B cell (primary cell): Measurements from ENCODE around the gene DUT. TPM values are rescaled to one million over a fixed set of nuclear protein-coding genes. Genes with fewer than 3 reads are reported as not detected.
"Not testable (repeated sequence)": the region's sequence is repeated elsewhere in the genome, so short reads cannot be mapped to it uniquely, and the experiment has no call there.

Source experiments
- ATAC-seq: fragments of 200-7000 bp; cut with Tn5 transposase; one replicate; pipeline ENCODE4 v1.10.0; 2021; ENCODE audit warnings: low read depth, mild to moderate bottlenecking, moderate number of reproducible peaks, moderate library complexity
- CTCF ChIA-PET: fragments of 350-600 bp; sonication (Branson Sonifier 250); formaldehyde crosslinking; loops from one replicate; lab custom pipeline; 2021; ENCODE audit warnings: antibody characterized with exemption, inconsistent platforms; lab: Charles Lee
- POLR2A ChIA-PET: fragments of 350-600 bp; sonication (Branson Sonifier 250); formaldehyde crosslinking; loops from one replicate; lab custom pipeline; 2021; ENCODE audit warnings: antibody characterized with exemption; lab: Charles Lee
- DNase-seq: peaks from one replicate; pipeline ENCODE4 v3.0.0; 2013
- H2AFZ ChIP-seq: 2 replicates; pipeline ENCODE4 v1.6.1; 2012; ENCODE audit warnings: mild to moderate bottlenecking, low read depth, low read length; ENCODE audit not compliant: insufficient read depth, poor library complexity, severe bottlenecking
- H3K27ac ChIP-seq, 2 donors: 1 replicate in 1 of 2; 2 replicates in 1 of 2; pipeline ENCODE4 v1.5.1; 2012 to 2013; ENCODE audit warnings: low read length in 2 of 2, mild to moderate bottlenecking in 2 of 2, moderate library complexity in 1 of 2
- H3K27me3 ChIP-seq, 4 experiments: fragments of 200-600 bp in 1 of 4; sonication (generic) in 1 of 4; replicated peaks in 1 of 4; 1 replicate in 2 of 4; 2 replicates in 2 of 4; pipeline versions ENCODE4 v1.6.1 to v1.7.0; 2013 to 2016; ENCODE audit warnings: low read length in 3 of 4, mild to moderate bottlenecking in 2 of 4, mixed read lengths in 1 of 4, moderate library complexity in 1 of 4; ENCODE audit not compliant: insufficient read depth in 4 of 4, control insufficient read depth in 3 of 4; ENCODE audit errors: control extremely low read depth in 1 of 4
- H3K36me3 ChIP-seq, 2 experiments: replicated peaks in 1 of 2; 1 replicate in 1 of 2; 2 replicates in 1 of 2; pipeline versions ENCODE4 v1.6.1 to v1.7.1; 2013; ENCODE audit warnings: low read length in 1 of 2; ENCODE audit not compliant: insufficient read depth in 2 of 2, control insufficient read depth in 1 of 2; ENCODE audit errors: control extremely low read depth in 1 of 2, extremely low read depth in 1 of 2
- H3K4me1 ChIP-seq, 2 donors: fragments of 200-600 bp in 1 of 2; sonication (generic) in 1 of 2; 1 replicate in 1 of 2; 2 replicates in 1 of 2; pipeline versions ENCODE4 v1.5.1 to v1.6.1; 2013 to 2017; ENCODE audit warnings: low read length in 2 of 2; ENCODE audit not compliant: control insufficient read depth in 2 of 2, insufficient read depth in 2 of 2
- H3K4me2 ChIP-seq: replicated peaks from 2 replicates; pipeline ENCODE3; 2012; ENCODE audit warnings: mild to moderate bottlenecking, low read depth, low read length; ENCODE audit not compliant: poor library complexity, severe bottlenecking
- H3K4me3 ChIP-seq, 5 experiments: fragments of 200-600 bp in 1 of 5; sonication (generic) in 1 of 5; 1 replicate in 3 of 5; 2 replicates in 2 of 5; pipeline versions ENCODE4 v1.5.1 to v1.7.0; 2011 to 2016; ENCODE audit warnings: low read length in 4 of 5, mild to moderate bottlenecking in 4 of 5, low read depth in 2 of 5, control low read depth in 1 of 5, moderate library complexity in 1 of 5; ENCODE audit not compliant: insufficient read depth in 1 of 5; ENCODE audit errors: control extremely low read depth in 1 of 5, extremely low read depth in 1 of 5
- H3K79me2 ChIP-seq: fragments of 200-600 bp; sonication (generic); one replicate; pipeline ENCODE4 v1.6.0; 2016; ENCODE audit warnings: low read length; ENCODE audit not compliant: control insufficient read depth, insufficient read depth
- H3K9ac ChIP-seq: fragments of 200-600 bp; sonication (generic); 2 replicates; pipeline ENCODE4 v1.6.1; 2017; ENCODE audit warnings: mild to moderate bottlenecking, low read length, moderate library complexity
- H3K9me3 ChIP-seq, 3 donors: one replicate each; pipeline versions ENCODE4 v1.6.1 to v1.7.1; 2013; ENCODE audit warnings: low read length in 2 of 3; ENCODE audit not compliant: control insufficient read depth in 2 of 3, insufficient read depth in 1 of 3; ENCODE audit errors: control extremely low read depth in 1 of 3
- H4K20me1 ChIP-seq: 2 replicates; pipeline ENCODE4 v1.6.0; 2012; ENCODE audit warnings: mild to moderate bottlenecking, low read length; ENCODE audit not compliant: insufficient read depth, control insufficient read depth, poor library complexity, severe bottlenecking
- H3K27ac Mint-ChIP-seq: one replicate; pipeline ENCODE4 v1.8.0; 2021; ENCODE audit warnings: mixed read lengths
- H3K27me3 Mint-ChIP-seq: one replicate; pipeline ENCODE4 v1.8.0; 2021; ENCODE audit warnings: mixed read lengths
- H3K4me1 Mint-ChIP-seq: one replicate; pipeline ENCODE4 v1.8.0; 2021; ENCODE audit warnings: mixed read lengths
- H3K4me3 Mint-ChIP-seq: one replicate; pipeline ENCODE4 v1.8.0; 2021; ENCODE audit warnings: mixed read lengths
- H3K9me3 Mint-ChIP-seq: one replicate; pipeline ENCODE4 v1.8.0; 2022; ENCODE audit warnings: mixed read lengths; ENCODE audit not compliant: insufficient read depth
- EZH2 ChIP-seq: IDR thresholded peaks from 2 replicates; pipeline ENCODE4 v1.6.1; 2012; ENCODE audit warnings: borderline replicate concordance, low read depth, mild to moderate bottlenecking, moderate library complexity, low read length; ENCODE audit not compliant: insufficient read depth, poor library complexity, severe bottlenecking
- WGBS: methylation state at CpG from one replicate; pipeline ENCODE4 v1.1.5; 2013; ENCODE audit warnings: missing lambda C conversion rate; ENCODE audit not compliant: insufficient coverage; 5-methylcytosine and 5-hydroxymethylcytosine counted together
- intact Hi-C: fragments of 100-400 bp; cut with micrococcal nuclease; formaldehyde crosslinking; loops from one replicate; pipeline ENCODE4 v1.10.0; 2022
- polyA plus RNA-seq: library from polyadenylated mRNA; depleted of rRNA; stranded (reverse); fragments of >200 nt; gene quantifications from 2 replicates; pipeline ENCODE4 v1.2.3, GENCODE V29; 2012
- total RNA-seq, 2 donors: library from RNA; stranded (reverse); fragments of 120-200 nt in 1 of 2; gene quantifications; 1 replicate in 1 of 2; 2 replicates in 1 of 2; pipeline versions ENCODE4 v1.2.3 to v1.2.4, GENCODE V29; 2013 to 2022
- TF ChIP-seq, protein P1 (sequence below): fragments of 200-600 bp; IDR thresholded peaks from one replicate; pipeline ENCODE4 v1.8.0; 2022; ENCODE audit warnings: antibody characterized with exemption, mild to moderate bottlenecking

The DUT gene
- total and polyA plus RNA-seq, 2 donors (not counting 1 experiment from before 2014, with no cell fraction given): 59.5 to 84.7 TPM

DNA sequence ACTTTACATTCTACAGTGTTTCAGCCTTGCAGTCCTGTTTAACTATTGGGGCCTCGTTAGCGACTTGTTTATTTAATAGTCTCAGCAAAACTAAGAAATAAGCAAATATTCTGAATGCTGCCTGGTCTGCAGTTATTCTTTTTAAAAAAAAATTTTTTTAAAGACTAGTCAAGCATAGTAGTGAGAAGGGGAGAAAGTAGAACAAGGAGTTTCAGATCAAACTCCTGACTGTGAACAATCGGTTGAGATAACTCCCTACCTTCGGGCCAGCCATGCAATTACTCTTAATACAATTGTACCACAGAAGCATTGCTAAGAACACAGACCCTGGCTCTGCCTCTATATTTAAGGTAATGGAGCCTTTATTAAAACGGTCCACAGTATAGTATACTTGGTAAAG, 5.8 kb upstream of the DUT start:
- peaks cover 18% of the 10 kb centered on the region for H3K4me1 Mint-ChIP-seq
- no peak overlapping the region for H3K27ac ChIP-seq
- DNase-seq (no peak), ATAC-seq (no peak)
- H3K27ac Mint-ChIP-seq: no peak overlapping the region
- WGBS: no CpG with 5 or more reads among the region's 5 CpGs
- H3K9ac ChIP-seq: no peak overlapping the region
- no peak overlapping the region for H3K4me2 ChIP-seq
- H3K27me3 Mint-ChIP-seq: no peaks in the 10 kb centered on the region
- no peaks in the 10 kb centered on the region for H3K9me3 ChIP-seq
- ChIA-PET POLR2A (no interaction called here), CTCF (no interaction called here)
- no peaks in the 10 kb centered on the region for H4K20me1 ChIP-seq
- H2AFZ ChIP-seq: no peak overlapping the region
- H3K79me2 ChIP-seq: no peaks in the 10 kb centered on the region
- no peaks in the 10 kb centered on the region for H3K36me3 ChIP-seq
- no peak overlapping the region for H3K4me3 ChIP-seq
- no peak overlapping the region for H3K4me3 Mint-ChIP-seq
- intact Hi-C loops: no loop called here
- peaks cover 12 to 14% of the 10 kb centered on the region in 2 donors for H3K4me1 ChIP-seq
- no peak for TF ChIP-seq EZH2
- TF ChIP-seq, protein P1, sequence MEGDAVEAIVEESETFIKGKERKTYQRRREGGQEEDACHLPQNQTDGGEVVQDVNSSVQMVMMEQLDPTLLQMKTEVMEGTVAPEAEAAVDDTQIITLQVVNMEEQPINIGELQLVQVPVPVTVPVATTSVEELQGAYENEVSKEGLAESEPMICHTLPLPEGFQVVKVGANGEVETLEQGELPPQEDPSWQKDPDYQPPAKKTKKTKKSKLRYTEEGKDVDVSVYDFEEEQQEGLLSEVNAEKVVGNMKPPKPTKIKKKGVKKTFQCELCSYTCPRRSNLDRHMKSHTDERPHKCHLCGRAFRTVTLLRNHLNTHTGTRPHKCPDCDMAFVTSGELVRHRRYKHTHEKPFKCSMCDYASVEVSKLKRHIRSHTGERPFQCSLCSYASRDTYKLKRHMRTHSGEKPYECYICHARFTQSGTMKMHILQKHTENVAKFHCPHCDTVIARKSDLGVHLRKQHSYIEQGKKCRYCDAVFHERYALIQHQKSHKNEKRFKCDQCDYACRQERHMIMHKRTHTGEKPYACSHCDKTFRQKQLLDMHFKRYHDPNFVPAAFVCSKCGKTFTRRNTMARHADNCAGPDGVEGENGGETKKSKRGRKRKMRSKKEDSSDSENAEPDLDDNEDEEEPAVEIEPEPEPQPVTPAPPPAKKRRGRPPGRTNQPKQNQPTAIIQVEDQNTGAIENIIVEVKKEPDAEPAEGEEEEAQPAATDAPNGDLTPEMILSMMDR: no peak
- no peaks in the 10 kb centered on the region for H3K27me3 ChIP-seq
- H3K9me3 Mint-ChIP-seq: no peaks in the 10 kb centered on the region

DNA sequence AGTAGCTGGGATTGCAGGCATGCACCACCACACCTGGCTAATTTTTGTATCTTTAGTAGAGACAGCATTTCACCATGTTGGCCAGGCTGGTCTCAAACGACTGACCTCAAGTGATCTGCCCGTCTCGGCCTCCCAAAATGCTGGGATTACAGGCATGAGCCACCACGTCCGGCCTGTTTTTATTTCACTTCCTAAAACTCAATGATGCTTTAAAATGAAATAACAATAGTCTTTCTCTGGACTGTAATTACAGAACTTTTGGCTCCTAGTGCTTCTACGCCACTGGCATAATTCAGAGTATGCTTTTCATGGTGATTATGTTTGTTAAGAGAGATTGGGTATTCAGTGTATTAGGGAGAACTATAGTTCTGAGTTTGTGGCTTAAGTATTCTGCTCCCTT, 5.0 kb upstream of the DUT start:
- H3K27ac ChIP-seq, H2AFZ ChIP-seq, H3K9me3 ChIP-seq, intact Hi-C loops, H4K20me1 ChIP-seq, ATAC-seq, H3K4me3 ChIP-seq, H3K79me2 ChIP-seq, H3K36me3 ChIP-seq, DNase-seq, H3K27me3 Mint-ChIP-seq, POLR2A ChIA-PET, H3K9ac ChIP-seq, H3K9me3 Mint-ChIP-seq, H3K27ac Mint-ChIP-seq, H3K27me3 ChIP-seq: not testable (repeated sequence)
- CTCF ChIA-PET: interaction anchor here (0.6 kb wide), 1 partner anchor 11 kb away, joined by 3 read pairs; no protein-coding TSS in a partner anchor
- H3K4me1 ChIP-seq: peaks cover 16 to 18% of the 10 kb centered on the region in 2 donors
- H3K4me2 ChIP-seq: peak overlapping the region; percentile 12
- 44% methylated on average over 6 of the region's 6 CpGs for WGBS
- Mint-ChIP-seq H3K4me3 (peak overlapping the region; percentile 10), H3K4me1 (peaks cover 20% of the 10 kb centered on the region)
